Mucosa of descending colon (tissue), 3 donors: ENCODE results near the gene TIGD1. TPM values are rescaled to one million over a fixed set of nuclear protein-coding genes. Genes with fewer than 3 reads are reported as not detected.

Source experiments
- ATAC-seq: fragments of 200-7000 bp; cut with Tn5 transposase; one replicate; pipeline ENCODE4 v1.9.1; 2020; ENCODE audit warnings: mild to moderate bottlenecking, moderate library complexity
- DNase-seq, 3 donors: peaks; one replicate each; pipeline ENCODE4 v3.0.0-alpha.2; 2020
- H3K36me3 ChIP-seq: fragments of 200-600 bp; one replicate; pipeline ENCODE4 v1.8.0; 2021; ENCODE audit warnings: low read depth, mild to moderate bottlenecking
- H3K4me1 ChIP-seq: fragments of 200-600 bp; one replicate; pipeline ENCODE4 v1.8.0; 2021; ENCODE audit warnings: low read depth, mild to moderate bottlenecking
- H3K4me3 ChIP-seq: fragments of 200-600 bp; one replicate; pipeline ENCODE4 v1.8.0; 2021; ENCODE audit warnings: mild to moderate bottlenecking
- H3K9me3 ChIP-seq: fragments of 200-600 bp; one replicate; pipeline ENCODE4 v1.8.0; 2021; ENCODE audit warnings: mild to moderate bottlenecking
- CTCF ChIP-seq: fragments of 200-600 bp; IDR thresholded peaks from one replicate; pipeline ENCODE4 v1.8.0; 2022; ENCODE audit warnings: antibody characterized with exemption, mild to moderate bottlenecking
- intact Hi-C, 2 donors: fragments of 100-400 bp; cut with DNase I in 1 of 2; cut with micrococcal nuclease in 1 of 2; formaldehyde crosslinking; loops; one replicate each; pipeline versions ENCODE4 v1.11.0 to v1.11.1; 2022; cut with DNase I, micrococcal nuclease
- total RNA-seq, 3 donors: library from RNA; stranded (reverse); fragmentation: NEBNext Ultra II Directional in 2 of 3; extraction: Animal tissue kit (Norgen Biotek cat#: 25700) in 2 of 3; gene quantifications; one replicate each; pipeline versions ENCODE4 v1.2.1 to v1.2.4, GENCODE V29; 2021 to 2023
- donor health status: DM: no; HTN: no; CAD: no; lungs with moderate emphysema.
- donor health status: DM: no; HTN: no; CAD: no.
- donor health status: DM: no; HTN: yes; CAD: no.

Gene TIGD1
- total RNA-seq, 3 donors from 2014 or later = 4.1 to 5.6 (median 5.4) TPM

GRCh38 chr2:232502911-232503808 lies 47.2 kb downstream of the TIGD1 start:
- Histone ChIP-seq H3K4me1 (peaks cover 6% of the 10 kb centered on the region), H3K36me3 (no peaks in the 10 kb centered on the region), H3K4me3 (no peak overlapping the region), H3K9me3 (no peaks in the 10 kb centered on the region)
- TF ChIP-seq CTCF = no peak
- intact Hi-C loops = no loop called here
- ATAC-seq (peak; percentile 29), DNase-seq (peak in 1 of 3 donors; percentile 36)

DNA sequence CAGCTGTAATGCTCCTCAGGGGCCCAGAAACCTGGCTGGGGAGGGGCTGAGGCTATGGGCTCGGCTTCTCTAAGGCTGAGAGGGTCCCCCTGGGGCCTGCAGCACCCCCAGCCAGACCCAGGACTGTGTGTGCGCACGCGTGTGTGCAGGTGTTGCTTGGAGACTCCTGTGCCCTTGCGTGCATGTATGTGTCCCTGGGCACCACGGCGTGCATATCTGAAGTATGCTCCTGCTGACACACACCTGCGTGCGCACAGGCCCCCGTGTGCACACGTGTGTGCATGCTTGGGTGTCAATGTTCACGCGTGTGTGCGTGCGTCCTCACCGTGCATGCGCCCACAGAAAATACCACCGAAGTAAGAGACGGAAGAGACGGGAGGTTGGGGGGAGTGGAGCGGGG lies 47.8 kb downstream of the TIGD1 start:
- intact Hi-C loops = no loop called here
- no peak for TF ChIP-seq CTCF
- H3K4me3 ChIP-seq = no peak overlapping the region
- H3K9me3 ChIP-seq = no peaks in the 10 kb centered on the region
- H3K36me3 ChIP-seq = no peaks in the 10 kb centered on the region
- peaks cover 6% of the 10 kb centered on the region for H3K4me1 ChIP-seq
- DNase-seq (no peak), ATAC-seq (no peak)

- H3K4me1 ChIP-seq = peaks cover 6% of the 10 kb centered on the region
- DNase-seq = no peak
- no peak overlapping the region for H3K4me3 ChIP-seq
- no peak for ATAC-seq
- intact Hi-C loops = no loop called here
- H3K9me3 ChIP-seq = no peaks in the 10 kb centered on the region
- no peaks in the 10 kb centered on the region for H3K36me3 ChIP-seq
- TF ChIP-seq CTCF = no peak
Measured at GRCh38 chr2:232501794-232502390, 48.5 kb downstream of the TIGD1 start.

DNA sequence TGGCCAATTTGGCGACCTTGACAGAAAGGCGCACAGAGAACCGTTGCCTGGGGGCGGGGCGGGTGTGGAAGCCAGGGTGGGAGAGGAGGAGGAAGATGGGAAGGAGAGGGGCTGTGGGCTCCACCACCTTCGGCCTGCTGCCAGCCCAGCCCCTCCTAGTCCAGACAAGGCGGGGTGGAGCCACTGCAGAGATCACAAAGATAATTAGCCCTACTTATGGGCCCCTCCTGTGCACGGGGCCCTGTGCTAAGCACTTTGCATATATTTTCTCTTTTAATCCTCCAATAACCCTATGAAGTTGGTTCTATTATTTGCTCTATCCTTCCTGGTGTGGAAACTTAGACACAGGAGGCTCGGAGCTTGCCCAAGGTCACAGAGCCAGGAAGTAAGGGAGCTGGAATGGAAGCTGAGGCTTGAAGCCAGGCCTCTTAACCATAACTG lies 49.0 kb downstream of the TIGD1 start:
- TF ChIP-seq CTCF = no peak
- no peak for ATAC-seq
- Histone ChIP-seq H3K9me3 (no peaks in the 10 kb centered on the region), H3K4me1 (peaks cover 6% of the 10 kb centered on the region), H3K36me3 (no peaks in the 10 kb centered on the region), H3K4me3 (no peak overlapping the region)
- no peak for DNase-seq
- intact Hi-C loops = no loop called here

- no peak for ATAC-seq
- TF ChIP-seq CTCF = no peak
- Histone ChIP-seq H3K4me3 (no peak overlapping the region), H3K9me3 (no peaks in the 10 kb centered on the region), H3K36me3 (no peaks in the 10 kb centered on the region), H3K4me1 (peaks cover 5% of the 10 kb centered on the region)
- DNase-seq = no peak
- intact Hi-C loops = no loop called here
Measured at GRCh38 chr2:232498452-232498851, 51.9 kb downstream of the TIGD1 start.

Other genes with a start within 250 kb of the TIGD1 start
- gene ALPP, start 171.8 kb downstream of the TIGD1 start, total RNA-seq = 1 to 10 TPM in 1 of 3 donors, not detected in 2; 1.2 TPM
- gene ALPG, start 143.7 kb downstream of the TIGD1 start, total RNA-seq = 1 to 10 TPM in 1 of 3 donors, under 1 TPM in 2; 0.54 to 8.1 (median 0.61) TPM
- gene ALPI, start 94.4 kb downstream of the TIGD1 start, total RNA-seq = 10 to 100 TPM in 2 of 3 donors, 1 to 10 TPM in 1; 8.5 to 24.6 (median 24.4) TPM
- gene ECEL1, start 62.7 kb downstream of the TIGD1 start, total RNA-seq = under 1 TPM in 2 of 3 donors, not detected in 1; 0.16 to 0.24 TPM
- not detected for gene PRSS56, start 30.2 kb downstream of the TIGD1 start, total RNA-seq
- gene CHRND, start 24.4 kb downstream of the TIGD1 start, total RNA-seq = not detected
- gene CHRNG, start 10.9 kb downstream of the TIGD1 start, total RNA-seq = not detected
- gene EIF4E2, start 132 bp upstream of the TIGD1 start, total RNA-seq = 100 to 1,000 TPM in 1 of 3 donors, 10 to 100 TPM in 2; 62.7 to 116 (median 90.9) TPM
- gene EFHD1, start 83.0 kb upstream of the TIGD1 start, total RNA-seq = 1 to 10 TPM; 2.2 to 4.8 (median 4.6) TPM
- 10 to 100 TPM; 57.8 to 82.1 (median 74.8) TPM for gene GIGYF2, start 146.8 kb upstream of the TIGD1 start, total RNA-seq
- not detected for gene KCNJ13, start 226.0 kb upstream of the TIGD1 start, total RNA-seq